Measurements from ENCODE around the gene RPS6KB2.
A peak's percentile ranks its signal among the peaks of the same experiment; 100 is the strongest.

RPS6KB2 gene

GRCh38 chr11:67428052-67429001 lies at the start of gene RPS6KB2:
TSS of gene RPS6KB2 (plus strand) at chr11:67428494. CDS start at chr11:67428546, 52 bp downstream.
- peak within 1 kb of the TSS; percentile 97 for H3K4me3 Mint-ChIP-seq
- peak within 1 kb of the TSS; percentile 98 for H3K27ac Mint-ChIP-seq
- H3K9me3 Mint-ChIP-seq = no peaks in the 10 kb centered on the region
- H3K36me3 Mint-ChIP-seq (ENCODE audit: low read depth) = peaks cover 11% of the 10 kb centered on the region
- H3K4me1 Mint-ChIP-seq = peaks cover 42% of the 10 kb centered on the region
- DNase-seq = peak; percentile 100
- ATAC-seq = peak; percentile 88
- H3K27me3 Mint-ChIP-seq = peaks cover 2% of the 10 kb centered on the region

- Mint-ChIP-seq H3K4me1 (peaks cover 36% of the 10 kb centered on the region), H3K4me3 (no peak overlapping the region), H3K9me3 (no peaks in the 10 kb centered on the region), H3K27ac (peak overlapping the region; percentile 35), H3K27me3 (peaks cover 11% of the 10 kb centered on the region), H3K36me3 (ENCODE audit: low read depth) (no peaks in the 10 kb centered on the region)
- DNase-seq (no peak), ATAC-seq (no peak)
These were observed 49.8 kb upstream of the RPS6KB2 start for GRCh38 chr11:67378544-67378943.

- peaks cover 30% of the 10 kb centered on the region for H3K4me1 Mint-ChIP-seq
- no peak overlapping the region for H3K4me3 Mint-ChIP-seq
- H3K27ac Mint-ChIP-seq = no peak overlapping the region
- ATAC-seq = peak; percentile 59
- H3K36me3 Mint-ChIP-seq (ENCODE audit: low read depth) = no peaks in the 10 kb centered on the region
- DNase-seq = no peak
- no peaks in the 10 kb centered on the region for H3K9me3 Mint-ChIP-seq
- H3K27me3 Mint-ChIP-seq = peaks cover 5% of the 10 kb centered on the region
These were observed 48.9 kb upstream of the RPS6KB2 start for GRCh38 chr11:67379061-67380058.

- peak overlapping the region; percentile 73 for H3K27ac Mint-ChIP-seq
- peak overlapping the region; percentile 27 for H3K4me3 Mint-ChIP-seq
- H3K27me3 Mint-ChIP-seq = peaks cover 2% of the 10 kb centered on the region
- peaks cover 29% of the 10 kb centered on the region for H3K4me1 Mint-ChIP-seq
- H3K9me3 Mint-ChIP-seq = no peaks in the 10 kb centered on the region
- no peak for DNase-seq
- H3K36me3 Mint-ChIP-seq (ENCODE audit: low read depth) = no peaks in the 10 kb centered on the region
- ATAC-seq = no peak
These were observed 46.9 kb upstream of the RPS6KB2 start for GRCh38 chr11:67381244-67381972.

- H3K4me1 Mint-ChIP-seq = peaks cover 29% of the 10 kb centered on the region
- H3K36me3 Mint-ChIP-seq (ENCODE audit: low read depth) = no peaks in the 10 kb centered on the region
- no peaks in the 10 kb centered on the region for H3K9me3 Mint-ChIP-seq
- DNase-seq (peak; percentile 87), ATAC-seq (peak; percentile 88)
- H3K4me3 Mint-ChIP-seq = no peak overlapping the region
- peaks cover 2% of the 10 kb centered on the region for H3K27me3 Mint-ChIP-seq
- H3K27ac Mint-ChIP-seq = peak overlapping the region; percentile 46
These were observed 45.8 kb upstream of the RPS6KB2 start for GRCh38 chr11:67382276-67383136.

- DNase-seq = no peak
- H3K27me3 Mint-ChIP-seq = peaks cover 2% of the 10 kb centered on the region
- peak; percentile 38 for ATAC-seq
- H3K27ac Mint-ChIP-seq = no peak overlapping the region
- no peaks in the 10 kb centered on the region for H3K36me3 Mint-ChIP-seq (ENCODE audit: low read depth)
- no peaks in the 10 kb centered on the region for H3K9me3 Mint-ChIP-seq
- no peak overlapping the region for H3K4me3 Mint-ChIP-seq
- peaks cover 28% of the 10 kb centered on the region for H3K4me1 Mint-ChIP-seq
These were observed 43.4 kb upstream of the RPS6KB2 start for GRCh38 chr11:67384851-67385366.

- Mint-ChIP-seq H3K4me3 (no peak overlapping the region), H3K27me3 (peaks cover 2% of the 10 kb centered on the region), H3K36me3 (ENCODE audit: low read depth) (no peaks in the 10 kb centered on the region), H3K4me1 (peaks cover 25% of the 10 kb centered on the region), H3K27ac (no peak overlapping the region), H3K9me3 (no peaks in the 10 kb centered on the region)
- ATAC-seq = no peak
- DNase-seq = no peak
These were observed 41.2 kb upstream of the RPS6KB2 start for GRCh38 chr11:67387069-67387468.

GRCh38 chr11:67387518-67387917 lies 40.8 kb upstream of the RPS6KB2 start:
- Mint-ChIP-seq H3K4me3 (no peak overlapping the region), H3K27me3 (peaks cover under 1% of the 10 kb centered on the region), H3K4me1 (peaks cover 27% of the 10 kb centered on the region), H3K36me3 (ENCODE audit: low read depth) (no peaks in the 10 kb centered on the region), H3K27ac (no peak overlapping the region), H3K9me3 (no peaks in the 10 kb centered on the region)
- no peak for ATAC-seq
- no peak for DNase-seq

GRCh38 chr11:67389477-67389876 lies 38.8 kb upstream of the RPS6KB2 start:
- Mint-ChIP-seq H3K4me3 (peak overlapping the region; percentile 51), H3K36me3 (ENCODE audit: low read depth) (peaks cover 5% of the 10 kb centered on the region), H3K9me3 (no peaks in the 10 kb centered on the region), H3K4me1 (peaks cover 40% of the 10 kb centered on the region), H3K27ac (peak overlapping the region; percentile 59), H3K27me3 (no peaks in the 10 kb centered on the region)
- DNase-seq (peak; percentile 72), ATAC-seq (peak; percentile 56)

GRCh38 chr11:67390947-67391303 lies 37.4 kb upstream of the RPS6KB2 start:
- peak overlapping the region; percentile 92 for H3K4me3 Mint-ChIP-seq
- peaks cover 35% of the 10 kb centered on the region for H3K4me1 Mint-ChIP-seq
- no peak for DNase-seq
- peaks cover 5% of the 10 kb centered on the region for H3K36me3 Mint-ChIP-seq (ENCODE audit: low read depth)
- no peaks in the 10 kb centered on the region for H3K9me3 Mint-ChIP-seq
- no peaks in the 10 kb centered on the region for H3K27me3 Mint-ChIP-seq
- peak overlapping the region; percentile 81 for H3K27ac Mint-ChIP-seq
- no peak for ATAC-seq

- DNase-seq = peak; percentile 94
- Mint-ChIP-seq H3K4me1 (peaks cover 35% of the 10 kb centered on the region), H3K4me3 (peak within 1 kb of the TSS; percentile 92), H3K36me3 (ENCODE audit: low read depth) (peaks cover 8% of the 10 kb centered on the region), H3K27me3 (no peaks in the 10 kb centered on the region), H3K9me3 (no peaks in the 10 kb centered on the region), H3K27ac (peak within 1 kb of the TSS; percentile 81)
- ATAC-seq = peak; percentile 56
These were observed 36.8 kb upstream of the RPS6KB2 start, which contains the start of gene RAD9A for GRCh38 chr11:67391304-67392182. TSS of gene RAD9A (plus strand) at chr11:67391986. CDS start at chr11:67392045, 59 bp downstream.

GRCh38 chr11:67392183-67392715 lies 36.0 kb upstream of the RPS6KB2 start:
- Mint-ChIP-seq H3K27ac (peak overlapping the region; percentile 73), H3K27me3 (no peaks in the 10 kb centered on the region), H3K4me3 (peak overlapping the region; percentile 92), H3K4me1 (peaks cover 40% of the 10 kb centered on the region), H3K9me3 (no peaks in the 10 kb centered on the region), H3K36me3 (ENCODE audit: low read depth) (peaks cover 11% of the 10 kb centered on the region)
- DNase-seq (no peak), ATAC-seq (no peak)
